NCI-H2107 treated with DMSO at 0.1 percent for 48 hours (cell line): ENCODE data around the gene LRRC8E.
"Not testable (repeated sequence)": the region's sequence is repeated elsewhere in the genome, so short reads cannot be mapped to it uniquely, and the experiment has no call there.

ENCODE experiments used
- DNase-seq: peaks from one replicate; lab custom pipeline; 2025; ENCODE audit not compliant: unreplicated experiment; lab: John Stamatoyannopoulos, UW

LRRC8E gene

GRCh38 chr19:7907544-7907943 lies 19.2 kb downstream of the LRRC8E start:
- DNase-seq: no peak

DNA sequence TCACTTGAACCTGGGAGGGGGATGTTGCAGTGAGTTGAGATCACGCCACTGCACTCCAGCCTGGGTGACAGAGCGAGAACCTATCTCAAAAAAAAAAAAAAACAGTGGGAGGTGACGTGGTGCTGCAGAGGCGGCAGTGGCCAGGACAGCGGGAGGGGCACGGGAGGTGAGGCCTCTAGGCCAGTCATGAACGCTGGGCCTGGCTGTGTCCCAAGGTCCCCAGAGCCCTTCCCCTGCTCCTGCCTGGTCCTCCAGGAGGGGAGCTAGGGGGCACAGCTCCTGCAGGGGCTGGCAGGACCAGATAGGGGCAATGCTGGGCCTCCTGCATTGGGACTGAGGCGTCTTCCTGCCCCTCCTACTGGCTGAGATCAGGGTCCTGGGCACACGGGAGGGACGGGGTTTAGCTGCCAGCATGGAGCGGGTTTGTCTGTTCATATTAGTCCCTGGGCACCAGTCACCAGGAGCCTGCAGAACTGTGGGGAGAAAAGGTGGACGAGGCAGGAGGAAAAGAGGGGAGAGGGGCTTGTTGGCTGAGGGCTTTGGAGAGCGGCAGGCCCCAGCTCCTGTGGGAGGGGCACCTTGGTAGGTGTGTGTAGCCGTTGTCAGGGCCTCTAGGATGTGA lies 19.9 kb downstream of the LRRC8E start:
- no peak for DNase-seq

DNA sequence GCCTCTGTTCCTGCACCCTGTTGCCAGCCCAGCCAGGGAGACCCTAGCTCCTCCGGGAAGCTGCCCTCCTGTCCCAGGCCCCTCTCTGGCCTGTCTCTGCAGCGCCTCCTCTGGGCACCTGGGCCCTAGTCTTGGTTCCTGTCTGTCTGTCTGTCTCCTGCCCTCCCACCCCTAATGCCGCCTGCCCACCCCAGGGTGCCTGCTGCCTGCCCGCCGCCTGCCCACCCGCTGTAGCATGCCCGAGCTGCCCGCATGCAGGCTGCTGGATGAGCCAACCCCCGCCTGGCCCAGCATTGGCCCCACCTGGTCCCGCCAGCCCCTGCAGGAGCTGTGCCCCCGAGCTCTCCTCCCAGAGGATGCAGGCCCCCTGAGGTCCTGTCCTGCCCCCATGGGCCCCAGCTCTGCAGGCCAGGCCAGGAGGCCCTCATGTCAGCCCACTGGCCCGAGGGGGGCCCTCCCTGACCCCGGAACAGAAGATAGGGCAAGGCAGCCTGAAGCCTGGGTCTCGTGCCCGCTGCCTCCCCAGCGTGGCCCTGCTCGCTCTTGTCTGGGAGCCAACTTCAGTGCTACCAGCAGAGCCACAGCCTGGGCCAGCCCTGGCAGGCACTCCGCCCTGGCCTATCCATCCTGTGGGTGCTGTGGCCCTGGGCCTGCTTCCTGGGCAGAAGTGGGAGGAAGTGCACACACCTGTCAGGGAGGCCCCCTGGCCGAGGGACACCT lies 20.6 kb downstream of the LRRC8E start:
- DNase-seq: no peak

- no peak for DNase-seq
Measured at GRCh38 chr19:7909471-7910067, 21.3 kb downstream of the LRRC8E start.

DNA sequence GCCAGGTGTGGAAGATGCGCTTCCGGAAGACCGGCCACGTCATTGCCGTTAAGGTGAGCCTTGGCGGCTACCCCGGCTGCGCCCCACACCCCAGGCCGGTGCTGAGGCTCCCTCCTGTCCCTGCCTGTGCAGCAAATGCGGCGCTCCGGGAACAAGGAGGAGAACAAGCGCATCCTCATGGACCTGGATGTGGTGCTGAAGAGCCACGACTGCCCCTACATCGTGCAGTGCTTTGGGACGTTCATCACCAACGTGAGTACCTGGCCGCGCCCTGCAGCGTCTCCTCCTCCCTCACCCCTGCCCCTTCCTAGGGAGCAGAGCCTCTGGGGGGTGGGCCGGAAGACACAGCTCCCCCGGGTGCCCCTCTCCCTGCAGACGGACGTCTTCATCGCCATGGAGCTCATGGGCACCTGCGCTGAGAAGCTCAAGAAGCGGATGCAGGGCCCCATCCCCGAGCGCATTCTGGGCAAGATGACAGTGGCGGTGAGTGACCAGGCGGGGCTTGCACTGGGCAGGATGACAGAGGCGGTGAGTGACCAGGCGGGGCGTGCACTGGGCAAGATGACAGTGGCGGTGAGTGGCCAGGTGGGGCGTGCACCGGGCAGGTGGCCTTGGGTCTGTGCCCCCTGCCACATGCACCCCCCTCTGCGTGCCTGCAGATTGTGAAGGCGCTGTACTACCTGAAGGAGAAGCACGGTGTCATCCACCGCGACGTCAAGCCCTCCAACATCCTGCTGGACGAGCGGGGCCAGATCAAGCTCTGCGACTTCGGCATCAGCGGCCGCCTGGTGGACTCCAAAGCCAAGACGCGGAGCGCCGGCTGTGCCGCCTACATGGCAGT lies 22.2 kb downstream of the LRRC8E start:
- DNase-seq: no peak

DNA sequence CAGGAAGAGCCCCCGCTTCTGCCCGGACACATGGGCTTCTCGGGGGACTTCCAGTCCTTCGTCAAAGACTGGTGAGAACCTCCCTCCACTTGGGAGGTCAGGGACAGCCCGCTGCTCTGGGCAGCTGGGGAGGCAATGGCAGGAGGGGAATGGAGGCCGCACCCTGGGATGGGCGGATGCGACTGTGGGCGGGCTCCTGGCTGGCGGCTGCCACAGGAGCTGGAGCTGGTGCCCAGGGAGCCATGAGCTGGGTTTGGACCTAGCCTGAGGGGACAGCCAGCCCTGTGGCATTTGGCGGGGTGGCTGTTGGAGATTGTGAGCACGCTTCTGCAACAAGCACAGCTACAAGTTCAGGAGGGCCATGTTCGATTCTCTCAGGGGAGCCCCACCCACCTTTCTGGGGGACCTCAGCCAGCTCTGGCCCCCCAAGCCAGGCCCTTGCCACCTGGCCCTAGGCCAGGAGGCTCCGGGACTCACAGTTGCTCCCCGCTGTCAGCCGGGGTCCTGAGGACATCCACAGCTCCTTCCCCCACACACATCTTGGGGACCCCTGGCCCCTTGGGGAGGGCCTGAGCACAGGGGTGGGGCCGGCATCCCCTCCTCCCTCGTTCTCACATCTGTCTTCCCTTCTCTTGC lies 23.3 kb downstream of the LRRC8E start:
- no peak for DNase-seq

- DNase-seq: no peak
Measured at GRCh38 chr19:7912144-7912696, 23.9 kb downstream of the LRRC8E start.

DNA sequence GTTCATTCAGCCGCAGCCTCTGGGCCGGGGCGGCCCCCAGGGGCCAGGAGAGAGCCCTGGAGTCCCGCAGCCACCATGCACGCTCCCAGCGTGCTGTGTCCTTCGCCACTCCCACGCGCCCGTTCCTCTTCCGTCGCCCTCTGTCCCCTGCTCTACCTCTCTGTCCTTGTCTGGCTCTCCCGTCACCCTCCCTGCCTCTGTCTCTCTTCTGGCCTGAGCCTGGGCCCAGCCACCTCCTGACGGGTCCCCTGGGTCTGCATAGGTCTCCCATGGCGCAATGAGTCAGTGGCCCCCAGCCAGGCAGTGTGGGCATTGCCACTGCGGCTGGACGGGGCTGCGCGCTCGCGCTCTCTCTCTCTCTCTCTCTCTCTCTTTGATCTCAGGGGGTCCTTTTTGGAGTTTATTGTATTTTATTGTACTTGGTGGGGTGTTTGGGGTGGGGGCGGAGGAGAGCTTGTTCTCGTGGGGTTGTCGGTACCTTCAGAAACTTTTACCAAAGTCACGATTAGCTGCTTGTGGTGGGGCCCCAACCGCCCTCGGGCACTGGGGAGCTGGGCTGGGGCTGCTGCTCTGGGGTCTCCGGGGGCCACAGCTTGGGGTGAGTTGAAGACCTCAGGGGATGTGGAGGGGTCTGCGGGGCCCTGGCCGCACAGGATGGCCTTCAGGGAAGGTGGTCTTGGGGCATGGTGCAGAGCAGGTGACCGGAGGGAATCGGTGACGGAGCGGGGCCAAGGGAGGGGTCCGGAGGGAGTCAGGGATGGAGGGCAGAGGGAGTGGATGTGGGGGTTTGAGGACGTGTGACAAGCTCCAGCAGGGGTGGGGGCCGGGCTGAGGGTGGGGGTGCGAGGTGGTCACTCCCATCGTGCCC lies 24.6 kb downstream of the LRRC8E start:
- DNase-seq: no peak

- no peak for DNase-seq
Measured at GRCh38 chr19:7913652-7914051, 25.3 kb downstream of the LRRC8E start.

GRCh38 chr19:7914099-7914498 lies 25.8 kb downstream of the LRRC8E start:
- no peak for DNase-seq

GRCh38 chr19:7914598-7915045 lies 26.3 kb downstream of the LRRC8E start, which contains the start of gene TGFBR3L:
TSS of gene TGFBR3L (plus strand) at chr19:7914830.
- no peak for DNase-seq

DNA sequence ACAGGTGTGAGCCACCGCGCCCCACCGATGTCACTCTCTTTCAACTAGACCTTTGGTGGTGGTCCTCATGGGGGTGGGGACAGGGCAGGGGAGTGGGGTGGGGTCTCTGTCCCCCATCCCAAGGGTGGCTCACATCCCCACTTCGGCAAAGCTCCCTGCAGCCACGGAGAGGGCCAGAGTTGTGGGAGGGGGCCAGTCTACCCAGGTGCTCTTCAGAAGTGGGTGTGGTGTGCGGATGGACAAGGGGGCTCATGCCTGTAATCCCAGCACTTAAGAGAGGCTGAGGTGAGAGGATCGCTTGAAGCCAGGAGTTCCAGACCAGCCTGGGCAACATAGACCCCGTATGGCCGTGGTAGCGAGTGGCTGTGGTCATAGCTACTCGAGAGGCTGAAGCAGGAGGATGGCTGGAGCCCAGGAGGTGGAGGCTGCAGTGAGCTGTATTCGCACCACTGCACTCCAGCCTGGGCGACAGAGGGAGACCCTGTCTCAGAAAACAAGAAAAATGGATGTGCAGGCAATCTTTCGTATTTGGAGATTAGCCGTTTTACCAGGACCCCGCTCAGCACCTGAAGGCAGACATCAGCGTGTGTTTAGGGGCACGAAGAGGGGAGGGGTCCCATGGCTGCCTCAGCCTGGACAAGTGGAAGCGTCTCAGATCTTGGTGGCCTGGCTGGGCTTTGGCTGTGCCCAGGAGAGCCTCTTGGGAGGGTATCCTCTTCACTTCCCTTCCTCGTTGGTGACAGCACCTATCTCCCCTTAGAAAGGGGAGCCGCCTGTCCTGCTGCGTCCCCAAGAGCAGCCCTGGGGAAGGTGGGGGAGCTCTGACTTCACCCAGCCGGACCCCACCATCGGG lies 27.2 kb downstream of the LRRC8E start:
- DNase-seq: no peak

- DNase-seq: no peak
Measured at GRCh38 chr19:7916103-7916954, 28.0 kb downstream of the LRRC8E start.

DNA sequence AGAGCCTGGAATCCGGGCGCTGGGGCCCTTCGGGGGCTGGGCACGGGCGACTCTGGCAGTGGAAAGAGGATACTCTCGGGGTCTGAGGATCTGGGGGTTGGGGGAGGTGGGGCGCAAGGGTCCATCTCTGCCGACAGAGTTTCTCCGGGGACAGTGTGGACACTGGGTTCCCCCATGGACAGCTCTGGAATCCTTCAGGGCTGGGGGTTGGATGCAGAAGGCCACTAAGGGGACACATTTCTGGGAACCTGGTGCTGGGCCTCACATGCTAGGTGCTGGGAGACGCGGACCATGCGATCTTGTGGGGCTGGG lies 28.6 kb downstream of the LRRC8E start:
- DNase-seq: no peak

GRCh38 chr19:7917267-7918061 lies 29.2 kb downstream of the LRRC8E start:
- no peak for DNase-seq

DNA sequence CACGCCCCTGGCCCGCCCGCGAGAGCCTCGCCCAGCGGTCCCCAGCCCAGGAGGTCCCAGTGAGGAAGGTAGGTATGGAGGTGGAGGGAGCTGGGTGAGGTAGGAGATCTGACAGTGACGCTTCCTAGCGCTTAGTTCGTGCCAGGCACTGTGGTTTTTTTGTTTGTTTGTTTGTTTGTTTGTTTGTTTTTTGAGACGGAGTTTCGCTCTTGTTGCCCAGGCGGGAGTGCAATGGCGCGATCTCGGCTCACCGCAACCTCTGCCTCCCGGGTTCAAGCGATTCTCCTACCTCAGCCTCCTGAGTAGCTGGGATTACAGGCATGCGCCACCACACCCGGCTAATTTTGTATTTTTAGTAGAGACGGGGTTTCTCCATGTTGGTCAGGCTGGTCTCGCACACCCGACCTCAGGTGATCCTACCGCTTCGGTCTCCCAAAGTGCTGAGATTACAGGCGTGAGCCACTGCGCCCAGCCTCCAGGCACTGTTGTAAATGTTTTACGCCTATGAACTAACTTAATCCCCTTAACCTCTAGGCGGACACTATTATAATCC lies 29.8 kb downstream of the LRRC8E start:
- DNase-seq: not testable (repeated sequence)
